Epithelial cell of proximal tubule (primary cell): ENCODE measurements around the gene SLC16A11. TPM values are rescaled to one million over a fixed set of nuclear protein-coding genes. Genes with fewer than 3 reads are reported as not detected.
"Not testable (repeated sequence)": the region's sequence is repeated elsewhere in the genome, so short reads cannot be mapped to it uniquely, and the experiment has no call there.

ENCODE experiments used
- DNase-seq: peaks from one replicate; pipeline ENCODE4 v3.0.0-alpha.2; 2011; ENCODE audit warnings: low read depth
- H3K4me3 ChIP-seq: 2 replicates; pipeline ENCODE4 v1.5.1; 2011; ENCODE audit warnings: low read depth, mild to moderate bottlenecking, low read length
- total RNA-seq: library from RNA; depleted of rRNA; stranded (reverse); fragments of >200 nt; gene quantifications from 2 replicates; pipeline ENCODE4 v1.2.3, GENCODE V29; 2015
- TF ChIP-seq, protein P1 (sequence below): conservative IDR thresholded peaks from 2 replicates; pipeline ENCODE4 v1.5.1; 2012; ENCODE audit warnings: low read depth, mild to moderate bottlenecking, low read length

SLC16A11 gene
- total RNA-seq, 1 donor from 2014 or later, result not detected

DNA sequence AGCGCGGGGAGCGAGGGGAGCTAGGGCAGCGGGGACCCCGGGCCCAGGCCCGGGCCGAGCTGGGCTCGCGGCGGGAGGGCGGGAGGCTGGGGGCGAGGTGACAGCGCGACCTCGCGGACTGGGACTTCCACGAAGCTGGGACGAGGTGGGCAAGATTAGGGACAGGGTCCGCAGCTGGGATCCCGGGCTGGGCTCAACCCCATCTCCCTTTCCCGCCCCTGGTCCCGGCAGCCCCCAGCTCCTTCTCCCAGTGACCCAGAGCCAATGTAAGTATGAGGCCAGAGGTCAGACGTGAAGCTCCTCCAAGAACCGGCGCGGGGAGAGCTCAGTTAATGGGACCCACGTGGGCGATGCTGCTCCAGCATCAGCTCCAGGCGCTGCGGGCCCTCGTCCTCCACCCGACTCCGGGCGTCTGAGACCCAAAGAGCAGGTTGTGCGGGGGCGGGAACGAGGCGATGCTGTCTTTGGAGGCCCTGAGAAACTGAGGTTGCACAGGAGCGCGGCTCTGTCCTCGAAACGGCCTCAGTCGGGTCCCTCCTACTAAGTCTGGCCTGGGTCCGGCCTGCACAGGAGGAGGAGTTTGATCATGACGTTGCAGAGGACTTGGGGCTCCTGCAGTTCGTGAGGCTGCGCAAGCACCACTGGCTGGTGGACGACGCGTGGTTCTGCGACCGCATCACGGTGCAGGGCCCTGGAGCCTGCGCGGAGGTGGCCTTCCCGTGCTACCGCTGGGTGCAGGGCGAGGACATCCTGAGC, 47.5 kb downstream of the SLC16A11 start:
- TF ChIP-seq, protein P1, sequence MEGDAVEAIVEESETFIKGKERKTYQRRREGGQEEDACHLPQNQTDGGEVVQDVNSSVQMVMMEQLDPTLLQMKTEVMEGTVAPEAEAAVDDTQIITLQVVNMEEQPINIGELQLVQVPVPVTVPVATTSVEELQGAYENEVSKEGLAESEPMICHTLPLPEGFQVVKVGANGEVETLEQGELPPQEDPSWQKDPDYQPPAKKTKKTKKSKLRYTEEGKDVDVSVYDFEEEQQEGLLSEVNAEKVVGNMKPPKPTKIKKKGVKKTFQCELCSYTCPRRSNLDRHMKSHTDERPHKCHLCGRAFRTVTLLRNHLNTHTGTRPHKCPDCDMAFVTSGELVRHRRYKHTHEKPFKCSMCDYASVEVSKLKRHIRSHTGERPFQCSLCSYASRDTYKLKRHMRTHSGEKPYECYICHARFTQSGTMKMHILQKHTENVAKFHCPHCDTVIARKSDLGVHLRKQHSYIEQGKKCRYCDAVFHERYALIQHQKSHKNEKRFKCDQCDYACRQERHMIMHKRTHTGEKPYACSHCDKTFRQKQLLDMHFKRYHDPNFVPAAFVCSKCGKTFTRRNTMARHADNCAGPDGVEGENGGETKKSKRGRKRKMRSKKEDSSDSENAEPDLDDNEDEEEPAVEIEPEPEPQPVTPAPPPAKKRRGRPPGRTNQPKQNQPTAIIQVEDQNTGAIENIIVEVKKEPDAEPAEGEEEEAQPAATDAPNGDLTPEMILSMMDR, result no peak
- DNase-seq, result no peak
- no peak overlapping the region for H3K4me3 ChIP-seq

DNA sequence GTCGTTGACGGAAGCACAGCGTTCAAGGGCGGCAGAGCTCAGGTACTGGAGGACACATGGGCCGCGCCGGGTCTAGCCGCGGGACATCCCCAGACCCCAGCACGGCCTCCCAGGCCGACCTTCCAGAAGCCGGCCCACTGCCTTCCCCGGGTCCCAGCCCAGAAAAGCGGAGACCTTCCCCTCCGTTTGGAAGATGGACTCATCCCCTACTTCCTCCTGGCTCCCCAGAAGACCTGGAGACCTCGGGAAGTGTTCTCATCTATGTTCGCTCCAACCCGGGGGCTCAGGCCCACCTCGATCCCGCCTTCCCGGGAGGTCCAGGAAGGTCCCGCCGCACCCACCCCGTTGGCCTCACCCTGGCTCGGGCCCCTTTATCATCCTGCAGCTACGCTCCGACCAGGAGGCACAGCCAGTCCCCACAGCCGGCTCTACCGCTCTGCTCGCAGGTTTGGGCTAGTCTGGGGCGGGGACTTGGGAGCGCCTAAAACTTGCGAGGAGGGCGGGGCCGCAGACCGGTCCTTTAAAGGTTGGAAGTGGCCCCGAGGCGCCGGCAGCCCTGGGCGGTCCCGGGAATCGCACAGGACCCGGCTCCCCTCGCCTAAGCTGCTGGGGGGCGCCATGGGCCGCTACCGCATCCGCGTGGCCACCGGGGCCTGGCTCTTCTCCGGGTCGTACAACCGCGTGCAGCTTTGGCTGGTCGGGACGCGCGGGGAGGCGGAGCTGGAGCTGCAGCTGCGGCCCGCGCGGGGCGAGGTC, 48.2 kb downstream of the SLC16A11 start, which contains the start of gene ALOX12:
ALOX12 (plus strand) TSS at position 550 of the 756 bp plus-strand sequence; CDS start at position 619, 69 bp downstream.
- DNase-seq, result no peak
- no peak within 1 kb of the TSS for H3K4me3 ChIP-seq
- TF ChIP-seq, protein P1, result no peak

DNA sequence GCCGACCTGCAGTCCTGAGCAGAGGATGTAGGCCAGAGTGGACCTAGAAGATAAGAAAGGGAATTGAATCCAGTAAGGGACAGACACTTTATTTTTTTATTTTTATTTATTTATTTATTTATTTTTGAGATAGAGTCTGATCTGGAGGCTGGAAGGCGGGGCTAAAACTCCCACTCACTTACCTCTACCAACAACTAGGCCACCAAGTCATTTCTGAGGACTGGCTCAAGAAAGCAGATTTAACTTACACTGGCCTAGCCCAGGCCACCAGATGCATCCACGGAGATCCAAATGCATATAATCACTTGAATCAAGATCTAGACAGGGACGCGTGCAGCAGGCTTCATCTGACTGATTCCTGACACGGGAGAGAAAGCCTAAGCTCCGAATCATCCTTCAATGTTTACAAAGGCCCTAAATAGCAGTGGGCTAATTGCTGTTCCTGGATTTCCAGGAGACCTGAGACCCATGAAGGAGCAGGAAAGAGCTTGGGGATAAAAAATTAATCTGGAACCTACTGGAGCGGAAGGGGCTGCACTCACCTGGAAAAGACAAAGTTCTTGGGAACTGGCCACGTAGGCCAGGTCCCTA, 49.1 kb downstream of the SLC16A11 start:
- no peak overlapping the region for H3K4me3 ChIP-seq
- TF ChIP-seq, protein P1, result no peak
- no peak for DNase-seq

DNA sequence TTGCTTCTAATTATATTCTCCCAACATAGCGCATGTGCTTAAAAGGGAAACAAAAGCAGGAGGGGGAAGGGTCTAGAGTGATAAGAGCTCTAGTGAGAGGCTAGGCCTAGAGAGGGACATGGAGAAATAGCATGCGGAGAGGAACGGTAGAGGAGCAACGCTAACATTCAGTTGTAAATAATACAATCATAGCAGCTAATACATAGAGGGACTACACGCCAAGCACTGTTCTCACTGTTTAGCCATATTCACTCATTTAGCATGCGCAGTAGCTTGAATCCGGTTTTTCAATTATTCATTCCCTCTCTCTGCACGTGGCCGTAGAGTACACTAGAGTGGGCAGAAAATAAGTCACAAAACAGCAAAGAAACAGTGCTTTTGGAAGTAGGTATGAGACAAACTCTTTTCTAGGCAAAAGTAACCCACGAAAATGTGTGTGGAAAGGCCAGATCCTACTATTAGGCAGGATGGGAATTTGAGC, 49.7 kb downstream of the SLC16A11 start:
- H3K4me3 ChIP-seq, result no peak overlapping the region
- DNase-seq, result no peak
- TF ChIP-seq, protein P1, result no peak

DNA sequence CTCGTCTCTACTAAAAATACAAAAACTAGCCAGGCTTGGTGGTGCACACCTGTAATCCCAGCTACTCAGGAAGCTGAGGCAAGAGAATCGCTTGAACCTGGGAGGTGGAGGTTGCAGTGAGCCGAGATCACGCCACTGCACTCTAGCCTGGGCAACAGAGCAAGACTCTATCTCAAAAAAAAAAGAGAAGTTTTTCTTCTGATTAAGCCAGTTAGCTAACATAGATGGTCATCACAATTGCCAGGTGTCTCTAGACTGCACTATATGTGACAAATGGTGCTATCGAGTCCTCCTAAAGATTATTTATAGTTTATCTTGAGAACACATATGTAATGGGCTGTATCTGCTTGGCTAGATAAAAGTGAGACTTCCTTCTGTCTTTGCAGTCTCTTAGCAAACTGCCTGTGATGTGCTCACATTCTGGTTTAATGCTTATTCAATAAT, 50.3 kb downstream of the SLC16A11 start:
- DNase-seq, H3K4me3 ChIP-seq: not testable (repeated sequence)

Other genes with a start within 250 kb of the SLC16A11 start
- not detected in 2 replicates for gene TEKT1, start 212.4 kb downstream of the SLC16A11 start, total RNA-seq
- gene ALOX12, start 48.0 kb downstream of the SLC16A11 start, total RNA-seq, result 0.98 and 1.0 TPM in 2 replicates
- gene RNASEK, start 31.5 kb downstream of the SLC16A11 start, total RNA-seq, result 180 and 275 TPM in 2 replicates
- under 0.01 TPM in 1 of 2 replicates, not detected in the other for gene BCL6B, start 21.0 kb downstream of the SLC16A11 start, total RNA-seq
- gene SLC16A13, start 8.1 kb downstream of the SLC16A11 start, total RNA-seq, result 3.1 and 4.1 TPM in 2 replicates
- not detected in 2 replicates for gene CLEC10A, start 36.2 kb upstream of the SLC16A11 start, total RNA-seq
- not detected in 2 replicates for gene ASGR2, start 70.7 kb upstream of the SLC16A11 start, total RNA-seq
- gene ASGR1, start 135.3 kb upstream of the SLC16A11 start, total RNA-seq, result 0.72 and 5.1 TPM in 2 replicates
- 2.6 and 7.8 TPM in 2 replicates for gene DLG4, start 175.7 kb upstream of the SLC16A11 start, total RNA-seq
- gene ACADVL, start 175.8 kb upstream of the SLC16A11 start, total RNA-seq, result 320 and 573 TPM in 2 replicates
- 46.5 and 68.0 TPM in 2 replicates for gene DVL2, start 190.4 kb upstream of the SLC16A11 start, total RNA-seq
- gene PHF23, start 195.4 kb upstream of the SLC16A11 start, total RNA-seq, result 27.1 and 42.8 TPM in 2 replicates
- gene GABARAP, start 198.4 kb upstream of the SLC16A11 start, total RNA-seq, result 298 and 570 TPM in 2 replicates
- gene CTDNEP1, start 207.6 kb upstream of the SLC16A11 start, total RNA-seq, result 36.4 and 58.5 TPM in 2 replicates
- 37.0 and 54.8 TPM in 2 replicates for gene ELP5, start 208.1 kb upstream of the SLC16A11 start, total RNA-seq
- gene CLDN7, start 218.4 kb upstream of the SLC16A11 start, total RNA-seq, result 105 and 200 TPM in 2 replicates
- gene SLC2A4, start 237.6 kb upstream of the SLC16A11 start, total RNA-seq, result 0.23 and 0.36 TPM in 2 replicates